ENCODE data around the gene GPM6B. TPM values are rescaled to one million over a fixed set of nuclear protein-coding genes. Genes with fewer than 3 reads are reported as not detected.
"Not testable (repeated sequence)": the region's sequence is repeated elsewhere in the genome, so short reads cannot be mapped to it uniquely, and the experiment has no call there.

GPM6B gene
- total RNA-seq, 1 experiment from 2014 or later: not detected

- DNase-seq (ENCODE audit: low spot score): not testable (repeated sequence)
These were observed 90.3 kb downstream of the GPM6B start for GRCh38 chrX:13726583-13726982.

DNA sequence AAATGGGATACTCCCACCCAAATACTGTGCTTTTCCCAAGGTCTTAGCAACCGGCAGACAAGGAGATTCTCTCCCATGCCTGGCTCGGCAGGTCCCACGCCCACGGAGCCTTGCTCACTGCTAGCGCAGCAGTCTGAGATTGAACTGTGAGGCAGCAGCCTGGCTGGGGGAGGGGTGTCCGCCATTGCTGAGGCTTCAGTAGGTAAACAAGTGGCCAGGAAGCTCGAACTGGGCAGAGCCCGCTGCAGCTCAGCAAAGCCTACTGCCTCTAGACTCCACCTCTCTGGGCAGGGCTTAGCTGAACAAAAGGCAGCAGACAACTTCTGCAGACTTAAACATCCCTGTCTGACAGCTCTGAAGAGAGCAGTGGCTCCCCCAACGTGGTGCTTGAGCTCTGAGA lies 92.0 kb downstream of the GPM6B start:
- DNase-seq (ENCODE audit: low spot score): not testable (repeated sequence)

GRCh38 chrX:13721819-13722519 lies 94.9 kb downstream of the GPM6B start:
- no peak for DNase-seq (ENCODE audit: low spot score)

DNA sequence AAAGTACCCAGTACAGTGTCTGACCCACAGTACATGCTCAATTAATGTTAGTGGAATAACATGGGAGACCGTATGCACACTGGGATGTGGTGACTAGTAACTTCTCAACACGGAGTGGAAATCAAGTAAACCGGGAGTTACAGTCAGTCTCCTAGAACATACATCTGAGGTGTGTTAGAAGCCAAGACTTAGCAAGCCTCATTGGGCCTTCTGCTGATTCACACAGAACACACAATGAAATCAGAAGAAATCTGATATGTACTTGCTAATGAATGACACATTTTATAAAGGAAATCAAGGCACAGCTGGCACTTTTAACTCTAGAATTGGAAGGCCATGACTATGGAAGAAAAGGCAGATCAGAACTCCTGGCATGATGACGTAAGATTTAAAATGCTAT lies 95.5 kb downstream of the GPM6B start:
- no peak for DNase-seq (ENCODE audit: low spot score)

Other genes starting within 250 kb of the GPM6B start
- not detected in 2 replicates for gene EGFL6, start 247.5 kb downstream of the GPM6B start, total RNA-seq (2014; rRNA removed; shearing (Covaris generic))
- 3.0 and 5.6 TPM in 2 replicates for gene TCEANC, start 164.0 kb downstream of the GPM6B start, total RNA-seq (2014; rRNA removed; shearing (Covaris generic))
- gene RAB9A, start 128.0 kb downstream of the GPM6B start, total RNA-seq (2014; rRNA removed; shearing (Covaris generic)): 61.3 and 68.4 TPM in 2 replicates
- 21.4 and 22.4 TPM in 2 replicates for gene TRAPPC2, start 82.5 kb downstream of the GPM6B start, total RNA-seq (2014; rRNA removed; shearing (Covaris generic))
- 12.2 and 23.8 TPM in 2 replicates for gene OFD1, start 82.3 kb downstream of the GPM6B start, total RNA-seq (2014; rRNA removed; shearing (Covaris generic))
- gene GEMIN8, start 212.8 kb upstream of the GPM6B start, total RNA-seq (2014; rRNA removed; shearing (Covaris generic)): 9.2 and 19.4 TPM in 2 replicates

All from A172 (cell line).